NCI-H2196 treated with DMSO at 0.1 percent for 48 hours (cell line): ENCODE measurements around the gene ARHGAP10.

Experiments used
- DNase-seq: peaks from one replicate; lab custom pipeline; 2025; ENCODE audit not compliant: unreplicated experiment; lab: John Stamatoyannopoulos, UW

The ARHGAP10 gene

GRCh38 chr4:147824316-147824715 lies 92.4 kb downstream of the ARHGAP10 start:
- DNase-seq, result no peak

GRCh38 chr4:147824884-147825283 lies 93.0 kb downstream of the ARHGAP10 start:
- no peak for DNase-seq

GRCh38 chr4:147825451-147826287 lies 93.8 kb downstream of the ARHGAP10 start:
- DNase-seq, result no peak

GRCh38 chr4:147826288-147826646 lies 94.4 kb downstream of the ARHGAP10 start:
- no peak for DNase-seq

- no peak for DNase-seq
Observed at GRCh38 chr4:147828331-147828905, 96.5 kb downstream of the ARHGAP10 start.

GRCh38 chr4:147829401-147830101 lies 97.7 kb downstream of the ARHGAP10 start:
- no peak for DNase-seq

- DNase-seq, result no peak
Observed at GRCh38 chr4:147830102-147830463, 98.2 kb downstream of the ARHGAP10 start.

GRCh38 chr4:147830987-147831386 lies 99.1 kb downstream of the ARHGAP10 start:
- DNase-seq, result no peak

- DNase-seq, result no peak
Observed at GRCh38 chr4:147831551-147832171, 99.8 kb downstream of the ARHGAP10 start.

- DNase-seq, result no peak
Observed at GRCh38 chr4:147833254-147833653, 101.4 kb downstream of the ARHGAP10 start.

GRCh38 chr4:147833741-147834140 lies 101.9 kb downstream of the ARHGAP10 start:
- no peak for DNase-seq

GRCh38 chr4:147834480-147834879 lies 102.6 kb downstream of the ARHGAP10 start:
- DNase-seq, result no peak

- DNase-seq, result no peak
Observed at GRCh38 chr4:147836807-147837206, 104.9 kb downstream of the ARHGAP10 start.

GRCh38 chr4:147837435-147837834 lies 105.5 kb downstream of the ARHGAP10 start:
- DNase-seq, result no peak

GRCh38 chr4:147837854-147838253 lies 106.0 kb downstream of the ARHGAP10 start:
- no peak for DNase-seq

- DNase-seq, result no peak
Observed at GRCh38 chr4:147839200-147839599, 107.3 kb downstream of the ARHGAP10 start.

GRCh38 chr4:147839663-147840062 lies 107.8 kb downstream of the ARHGAP10 start:
- no peak for DNase-seq

- DNase-seq, result no peak
Observed at GRCh38 chr4:147840838-147841738, 109.2 kb downstream of the ARHGAP10 start.

- DNase-seq, result no peak
Observed at GRCh38 chr4:147842573-147842972, 110.7 kb downstream of the ARHGAP10 start.

GRCh38 chr4:147843162-147843561 lies 111.3 kb downstream of the ARHGAP10 start:
- DNase-seq, result no peak

GRCh38 chr4:147844781-147845180 lies 112.9 kb downstream of the ARHGAP10 start:
- DNase-seq, result no peak
